GM12801 (cell line): Measurements from ENCODE around the gene TAF4B.

Source experiments
- CTCF ChIP-seq: IDR thresholded peaks from one replicate; pipeline ENCODE4 v1.5.1; 2011; ENCODE audit warnings: control low read depth; ENCODE audit not compliant: insufficient read length; ENCODE audit errors: extremely low read depth

Gene TAF4B

DNA sequence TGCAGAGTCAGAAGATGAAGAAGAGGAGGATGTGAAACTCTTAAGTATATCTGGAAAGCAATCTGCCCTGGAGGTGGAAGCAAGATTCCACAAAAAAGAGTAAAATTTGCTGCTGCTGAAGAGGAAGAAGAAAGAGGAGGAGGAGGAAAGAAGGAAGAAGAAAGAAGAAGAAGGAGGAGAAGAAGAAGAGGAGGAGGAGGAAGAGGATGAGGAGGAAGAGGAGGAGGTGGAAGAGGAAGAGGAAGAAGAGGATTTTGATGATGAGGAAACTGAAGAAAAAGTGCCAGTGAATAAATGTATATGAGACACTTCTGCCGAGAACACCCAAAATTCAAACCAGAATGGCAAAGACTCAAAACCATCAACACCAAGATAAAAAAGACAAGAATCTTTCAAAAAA is 20.9 kb upstream of the TAF4B start:
- TF ChIP-seq CTCF = no peak

- no peak for TF ChIP-seq CTCF
Observed at GRCh38 chr18:26206488-26206887, 19.8 kb upstream of the TAF4B start.

- TF ChIP-seq CTCF = no peak
Observed at GRCh38 chr18:26207937-26208336, 18.3 kb upstream of the TAF4B start.

DNA sequence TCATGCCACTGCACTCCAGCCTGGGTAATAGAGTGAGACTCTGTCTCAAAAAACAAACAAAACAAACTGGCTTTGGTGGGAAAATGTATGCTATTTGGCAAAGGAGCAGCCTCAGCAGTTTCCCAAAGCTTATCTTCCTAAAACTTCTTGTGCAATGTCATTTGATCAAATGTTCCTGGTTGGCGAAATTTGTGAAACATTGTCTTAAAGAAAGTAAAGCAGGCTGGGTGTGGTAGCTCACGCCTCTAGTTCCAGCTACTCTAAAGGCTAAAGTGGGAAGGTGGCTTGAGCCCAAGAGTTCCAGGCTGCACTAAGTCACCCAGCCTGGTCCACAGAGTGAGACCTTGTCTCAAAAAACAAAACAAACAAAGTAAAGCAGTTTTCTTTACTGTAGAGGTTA is 17.3 kb upstream of the TAF4B start:
- no peak for TF ChIP-seq CTCF

DNA sequence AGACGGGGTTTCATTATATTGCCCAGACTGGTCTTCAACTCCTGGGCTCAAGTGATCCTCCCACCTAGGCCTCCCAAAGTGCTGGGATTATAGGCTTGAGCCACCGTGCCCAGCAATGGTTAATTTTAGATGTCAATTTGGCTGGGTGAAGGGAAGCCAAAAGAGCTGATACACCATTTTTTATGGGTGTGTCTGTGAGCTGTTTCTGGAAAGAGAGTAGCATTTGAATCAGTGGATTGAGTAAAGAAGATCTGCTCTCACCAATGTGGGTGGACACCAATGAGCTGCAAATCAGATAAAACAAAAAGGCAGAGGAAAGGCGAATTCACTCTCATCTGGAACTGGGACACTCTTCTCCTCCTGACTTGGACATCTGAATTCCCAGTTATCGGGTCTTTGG is 16.1 kb upstream of the TAF4B start:
- no peak for TF ChIP-seq CTCF

DNA sequence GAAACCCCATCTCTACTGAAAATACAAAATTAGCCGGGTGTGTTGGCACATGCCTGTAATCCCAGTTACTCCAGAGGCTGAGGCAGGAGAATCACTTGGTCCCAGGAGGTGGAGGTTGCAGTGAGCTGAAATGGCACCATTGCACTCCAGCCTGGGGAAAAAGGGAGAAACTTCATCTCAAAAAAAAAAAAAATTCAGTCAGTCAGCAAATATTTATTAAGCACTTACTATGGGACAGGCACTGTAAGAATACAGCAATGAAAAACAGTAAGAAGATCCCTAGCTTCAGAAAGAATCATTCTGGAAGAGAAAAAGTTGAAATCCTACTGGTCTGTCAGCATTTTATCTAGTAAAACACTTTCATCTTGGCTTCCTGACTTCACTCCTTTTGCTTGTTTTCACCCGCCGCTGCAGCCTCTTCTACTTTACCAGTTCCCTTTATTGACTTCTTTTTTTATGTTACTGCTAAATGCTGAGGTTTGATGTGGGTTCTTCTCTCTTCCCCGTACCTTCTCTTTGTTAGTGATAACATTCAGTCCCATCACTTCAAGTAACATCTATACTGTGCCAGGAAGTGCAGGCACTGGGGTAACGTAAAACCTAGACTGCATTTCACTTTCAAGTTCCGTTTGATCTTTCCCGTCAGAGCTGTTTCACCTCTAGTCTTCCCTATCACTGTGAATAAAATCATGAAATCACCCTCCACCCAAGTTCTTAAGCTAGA is 10.8 kb upstream of the TAF4B start:
- TF ChIP-seq CTCF = no peak

DNA sequence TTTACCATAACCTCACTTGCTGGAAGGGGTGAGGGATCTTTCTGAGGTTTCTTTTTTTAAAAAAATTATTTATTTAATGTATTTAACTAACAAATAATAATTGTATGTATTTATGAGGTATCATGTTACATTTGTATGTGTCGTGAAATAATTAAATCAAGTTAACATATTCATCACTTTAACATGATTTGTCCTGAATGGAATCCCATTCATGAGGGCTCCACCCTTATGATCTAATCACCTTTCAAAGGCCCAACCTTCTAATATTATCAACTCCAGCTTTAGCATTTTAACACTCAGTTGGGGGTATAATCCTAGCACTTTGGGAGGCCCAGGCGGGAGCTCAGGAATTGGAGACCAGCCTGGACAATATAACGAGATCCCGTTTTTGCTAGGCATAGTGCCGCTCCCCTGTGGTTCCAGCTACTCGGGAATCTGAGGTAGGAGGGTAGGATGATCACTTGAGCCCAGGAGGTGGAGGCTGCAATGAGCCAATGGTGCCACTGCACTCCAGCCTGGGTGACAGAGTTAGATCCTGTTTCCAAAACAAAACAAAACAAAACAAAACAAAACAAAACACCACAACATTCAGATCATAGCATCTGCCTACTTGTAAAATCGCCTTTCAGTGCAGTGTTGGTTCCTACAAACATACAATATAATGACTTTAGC is 1.1 kb upstream of the TAF4B start:
- no peak for TF ChIP-seq CTCF

DNA sequence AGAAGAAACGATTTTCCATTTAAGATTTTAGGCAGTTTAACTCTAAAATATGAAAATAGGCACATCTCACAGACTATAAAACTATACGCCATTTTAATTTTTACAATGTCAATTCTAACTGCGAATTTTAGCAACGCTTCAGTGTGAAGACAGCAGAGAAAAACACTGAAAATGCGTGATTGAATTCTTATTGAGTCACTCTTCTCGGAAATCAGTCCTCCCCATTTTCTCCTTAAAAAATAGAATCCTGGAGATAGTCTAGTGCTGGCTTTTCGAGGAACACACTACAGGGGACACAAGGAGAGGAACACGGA is 373 bp upstream of the TAF4B start:
- no peak for TF ChIP-seq CTCF
